ENCODE data around the gene TMEM271. TPM values are rescaled to one million over a fixed set of nuclear protein-coding genes. Genes with fewer than 3 reads are reported as not detected.

Gene TMEM271
- total RNA-seq, 4 donors from 2014 or later, result not detected

GRCh38 chr4:577499-578450, 1.7 kb upstream of the TMEM271 start:
- TF ChIP-seq POLR2A (IDR thresholded peaks at IDR 0.05), result no peak
- no peak for TF ChIP-seq CTCF (IDR thresholded peaks at IDR 0.05)
- Histone ChIP-seq H3K9me3 (no peaks in the 10 kb centered on the region), H3K4me3 (no peak overlapping the region), H3K27ac (no peak overlapping the region), H3K27me3 (peaks cover 6 to 38% of the 10 kb centered on the region in 2 donors), H3K36me3 (no peaks in the 10 kb centered on the region), H3K4me1 (peaks cover 0 to 11% of the 10 kb centered on the region in 2 donors)
- DNase-seq, result no peak
- intact Hi-C loops (cut with DNase I; ENCODE audit: low total_unique reads), result no loop called here

DNA sequence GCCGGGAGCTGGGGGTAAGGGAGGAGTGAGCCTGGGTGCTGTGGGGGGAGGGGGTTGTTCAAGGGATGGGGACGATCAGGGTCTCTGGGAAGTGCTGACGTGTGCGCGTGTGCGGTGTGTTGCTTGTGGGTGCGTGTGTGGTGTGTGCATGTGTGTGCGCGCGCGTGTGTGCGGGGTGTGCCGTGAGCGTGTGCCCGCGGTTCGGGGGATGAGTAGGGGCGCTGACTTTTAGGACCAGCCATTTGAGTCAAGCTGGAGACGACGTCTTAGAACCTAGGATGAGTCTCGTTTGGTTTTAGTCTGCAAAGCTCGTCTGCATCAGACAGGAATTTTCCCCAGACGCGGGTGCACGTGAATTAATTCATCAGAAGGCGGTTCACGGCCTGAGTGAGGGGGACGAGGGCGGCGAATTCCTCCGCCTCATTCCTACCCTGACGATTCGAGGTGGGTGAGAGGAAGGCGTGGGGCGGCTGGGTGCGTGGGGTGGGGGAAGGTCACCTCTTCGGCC, 950 bp upstream of the TMEM271 start:
- peaks cover 6 to 45% of the 10 kb centered on the region in 2 donors for H3K27me3 ChIP-seq
- H3K4me3 ChIP-seq, result no peak overlapping the region
- H3K9me3 ChIP-seq, result no peaks in the 10 kb centered on the region
- intact Hi-C loops (cut with DNase I; ENCODE audit: low total_unique reads), result no loop called here
- H3K4me1 ChIP-seq, result peaks cover 0 to 11% of the 10 kb centered on the region in 2 donors
- H3K36me3 ChIP-seq, result no peaks in the 10 kb centered on the region
- H3K27ac ChIP-seq, result no peak overlapping the region
- TF ChIP-seq POLR2A (IDR thresholded peaks at IDR 0.05) (no peak), CTCF (IDR thresholded peaks at IDR 0.05) (no peak)
- no peak for DNase-seq

GRCh38 chr4:575281-576141, 584 bp downstream of the TMEM271 start:
- Histone ChIP-seq H3K4me1 (peaks cover 0 to 11% of the 10 kb centered on the region in 2 donors), H3K4me3 (no peak overlapping the region), H3K36me3 (no peaks in the 10 kb centered on the region), H3K27ac (no peak overlapping the region), H3K27me3 (peaks cover 6 to 43% of the 10 kb centered on the region in 2 donors), H3K9me3 (no peaks in the 10 kb centered on the region)
- intact Hi-C loops (cut with DNase I; ENCODE audit: low total_unique reads), result no loop called here
- no peak for DNase-seq
- TF ChIP-seq POLR2A (IDR thresholded peaks at IDR 0.05) (no peak), CTCF (IDR thresholded peaks at IDR 0.05) (no peak)

DNA sequence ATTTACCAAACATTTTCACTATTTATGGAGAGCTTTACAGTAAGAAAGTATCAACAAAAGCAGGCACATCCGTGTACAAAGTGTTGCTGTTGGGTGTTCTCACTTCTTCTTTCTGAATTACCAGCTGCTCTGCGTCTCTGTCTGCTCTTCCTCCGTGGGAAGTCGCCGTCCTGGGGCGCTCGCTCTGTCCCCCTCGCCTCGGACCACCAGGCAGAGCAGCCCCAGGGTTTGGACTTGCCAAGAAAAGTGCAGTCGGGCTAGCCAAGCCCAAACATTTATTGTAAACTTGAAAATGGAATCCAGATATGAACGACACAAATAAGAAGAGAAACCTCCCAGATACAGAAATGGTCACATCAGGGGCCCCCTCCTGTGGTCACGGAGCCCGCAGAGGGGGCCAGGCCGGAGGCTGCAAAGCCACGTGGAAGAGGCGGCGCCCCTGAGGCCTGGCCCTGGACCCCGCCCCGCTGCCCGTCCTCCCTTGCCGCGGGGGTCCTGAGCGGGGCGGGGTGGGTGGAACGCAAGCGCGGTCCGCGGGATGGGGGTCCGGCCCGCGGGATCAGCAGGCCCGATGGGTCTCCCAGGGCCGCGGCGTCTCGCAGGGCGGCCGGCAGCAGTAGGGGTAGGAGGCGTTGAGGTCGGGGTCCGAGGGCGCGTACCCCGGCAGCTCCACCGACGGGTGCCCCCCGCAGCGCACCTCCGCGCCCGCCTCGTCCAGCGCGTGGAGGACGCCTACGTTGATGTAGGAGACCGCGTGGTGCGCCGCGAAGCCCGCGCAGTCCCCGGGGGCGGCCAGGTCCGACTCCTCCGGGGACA, 1.5 kb downstream of the TMEM271 start:
- H3K27ac ChIP-seq, result no peak overlapping the region
- intact Hi-C loops (cut with DNase I; ENCODE audit: low total_unique reads), result no loop called here
- no peaks in the 10 kb centered on the region for H3K36me3 ChIP-seq
- peaks cover 0 to 11% of the 10 kb centered on the region in 2 donors for H3K4me1 ChIP-seq
- peaks cover 6 to 43% of the 10 kb centered on the region in 2 donors for H3K27me3 ChIP-seq
- no peaks in the 10 kb centered on the region for H3K9me3 ChIP-seq
- no peak for DNase-seq
- TF ChIP-seq CTCF (IDR thresholded peaks at IDR 0.05), result no peak
- no peak for TF ChIP-seq POLR2A (IDR thresholded peaks at IDR 0.05)
- no peak overlapping the region for H3K4me3 ChIP-seq

Data from uterus (tissue), 4 donors.